ENCODE data around the gene PAGE1.

GRCh38 chrX:49701323-49701722, 5.5 kb upstream of the PAGE1 start:
- TF ChIP-seq CTCF (IDR thresholded peaks at IDR 0.05), result no peak
- TF ChIP-seq TCF7L2 (IDR thresholded peaks at IDR 0.05; ENCODE audit: low read depth, low read length), result no peak
